22Rv1 (cell line): ENCODE measurements around the gene ADA.
"Not testable (repeated sequence)": the region's sequence is repeated elsewhere in the genome, so short reads cannot be mapped to it uniquely, and the experiment has no call there.

Experiments used
- CTCF ChIP-seq: fragments of 450-650 bp; IDR thresholded peaks from 2 replicates; pipeline ENCODE4 v1.5.1; 2017; ENCODE audit warnings: mild to moderate bottlenecking
- ZFX ChIP-seq: fragments of 450-650 bp; IDR thresholded peaks from 2 replicates; pipeline ENCODE4 v1.6.1; 2017; ENCODE audit warnings: antibody characterized with exemption, borderline replicate concordance

- not testable (repeated sequence) for TF ChIP-seq CTCF, ZFX
These were observed 45.5 kb upstream of the ADA start for GRCh38 chr20:44697041-44697440.
